Chondrocyte (in vitro differentiated cells): ENCODE measurements around the gene WARS2. TPM values are rescaled to one million over a fixed set of nuclear protein-coding genes. Genes with fewer than 3 reads are reported as not detected.

ENCODE experiments used
- DNase-seq: peaks from one replicate; pipeline ENCODE4 v3.0.0; 2021; ENCODE audit warnings: mixed read lengths, low spot score
- H3K27ac Mint-ChIP-seq: one replicate; pipeline ENCODE4 v1.8.0; 2021; ENCODE audit warnings: mild to moderate bottlenecking, moderate library complexity, mixed read lengths; ENCODE audit not compliant: unreplicated experiment
- H3K27me3 Mint-ChIP-seq: 2 replicates; pipeline ENCODE4 v1.8.0; 2021; ENCODE audit warnings: low read depth, mixed read lengths
- H3K36me3 Mint-ChIP-seq: 2 replicates; pipeline ENCODE4 v1.8.0; 2021; ENCODE audit warnings: low read depth, mixed read lengths
- H3K4me1 Mint-ChIP-seq: 2 replicates; pipeline ENCODE4 v1.8.0; 2021; ENCODE audit warnings: low read depth, mild to moderate bottlenecking, mixed read lengths
- H3K4me3 Mint-ChIP-seq: one replicate; pipeline ENCODE4 v1.8.0; 2021; ENCODE audit warnings: mild to moderate bottlenecking, moderate library complexity, mixed read lengths; ENCODE audit not compliant: unreplicated experiment
- H3K9me3 Mint-ChIP-seq: 2 replicates; pipeline ENCODE4 v1.8.0; 2021; ENCODE audit warnings: low read depth, mixed read lengths
- CTCF ChIP-seq: fragments of 200-600 bp; sonication (generic); IDR thresholded peaks from 2 replicates; pipeline ENCODE4 v1.5.0; 2021; ENCODE audit warnings: antibody characterized with exemption, mild to moderate bottlenecking, moderate library complexity
- total RNA-seq: library from RNA; stranded (reverse); gene quantifications from 3 replicates; pipeline ENCODE4 v1.2.1, GENCODE V29; 2021

WARS2 gene
- total RNA-seq, 1 donor from 2014 or later = 9.4 TPM

- H3K4me1 Mint-ChIP-seq = peaks cover 42% of the 10 kb centered on the region
- H3K36me3 Mint-ChIP-seq = peaks cover 4% of the 10 kb centered on the region
- H3K27me3 Mint-ChIP-seq = no peaks in the 10 kb centered on the region
- no peak for DNase-seq
- no peak overlapping the region for H3K27ac Mint-ChIP-seq
- TF ChIP-seq CTCF = no peak
- H3K4me3 Mint-ChIP-seq = no peak overlapping the region
- H3K9me3 Mint-ChIP-seq = peaks cover 13% of the 10 kb centered on the region
These were observed 36.7 kb downstream of the WARS2 start for GRCh38 chr1:119103764-119104163.

GRCh38 chr1:119102051-119102450, 38.4 kb downstream of the WARS2 start:
- Mint-ChIP-seq H3K4me1 (peaks cover 49% of the 10 kb centered on the region), H3K36me3 (peaks cover under 1% of the 10 kb centered on the region), H3K27me3 (no peaks in the 10 kb centered on the region), H3K9me3 (peaks cover 7% of the 10 kb centered on the region), H3K27ac (peak overlapping the region; percentile 77), H3K4me3 (no peak overlapping the region)
- TF ChIP-seq CTCF = no peak
- no peak for DNase-seq

GRCh38 chr1:119101563-119101962, 38.9 kb downstream of the WARS2 start:
- Mint-ChIP-seq H3K27ac (peak overlapping the region; percentile 93), H3K36me3 (no peaks in the 10 kb centered on the region), H3K4me3 (no peak overlapping the region), H3K27me3 (no peaks in the 10 kb centered on the region), H3K4me1 (peaks cover 49% of the 10 kb centered on the region), H3K9me3 (peaks cover 3% of the 10 kb centered on the region)
- TF ChIP-seq CTCF = no peak
- no peak for DNase-seq

GRCh38 chr1:119099775-119100174, 40.7 kb downstream of the WARS2 start:
- TF ChIP-seq CTCF = no peak
- peak overlapping the region; percentile 57 for H3K27ac Mint-ChIP-seq
- DNase-seq = no peak
- no peaks in the 10 kb centered on the region for H3K9me3 Mint-ChIP-seq
- no peaks in the 10 kb centered on the region for H3K36me3 Mint-ChIP-seq
- H3K4me1 Mint-ChIP-seq = peaks cover 49% of the 10 kb centered on the region
- no peak overlapping the region for H3K4me3 Mint-ChIP-seq
- no peaks in the 10 kb centered on the region for H3K27me3 Mint-ChIP-seq

GRCh38 chr1:119097380-119097779, 43.1 kb downstream of the WARS2 start:
- H3K36me3 Mint-ChIP-seq = no peaks in the 10 kb centered on the region
- H3K27ac Mint-ChIP-seq = no peak overlapping the region
- H3K4me1 Mint-ChIP-seq = peaks cover 48% of the 10 kb centered on the region
- no peaks in the 10 kb centered on the region for H3K9me3 Mint-ChIP-seq
- no peak overlapping the region for H3K4me3 Mint-ChIP-seq
- no peak for DNase-seq
- TF ChIP-seq CTCF = no peak
- no peaks in the 10 kb centered on the region for H3K27me3 Mint-ChIP-seq
